GM18511 (cell line): ENCODE results near the gene LRMDA.
A peak's percentile ranks its signal among the peaks of the same experiment; 100 is the strongest.

Experiments used
- ATAC-seq: cut with Tn5 transposase; IDR thresholded peaks from one replicate; pipeline ENCODE4 v1.9.1; 2021; ENCODE audit warnings: mild to moderate bottlenecking, moderate library complexity; ENCODE audit not compliant: unreplicated experiment

Gene LRMDA

GRCh38 chr10:75401569-75402485 lies 29.6 kb upstream of the LRMDA start, which contains the start of gene ZNF503:
Gene ZNF503, minus strand, starts transcription at chr10:75401764. Its CDS starts 345 bp downstream, at chr10:75401419.
- peak; percentile 67 for ATAC-seq

GRCh38 chr10:75402486-75403143 lies 28.8 kb upstream of the LRMDA start:
- ATAC-seq, result peak; percentile 12

- ATAC-seq, result no peak
Observed at GRCh38 chr10:75403144-75403938, 28.1 kb upstream of the LRMDA start.

GRCh38 chr10:75403939-75404814 lies 27.2 kb upstream of the LRMDA start:
- ATAC-seq, result no peak

GRCh38 chr10:75404815-75405597 lies 26.4 kb upstream of the LRMDA start:
- ATAC-seq, result no peak

GRCh38 chr10:75405598-75406461 lies 25.6 kb upstream of the LRMDA start:
- ATAC-seq, result no peak

- ATAC-seq, result no peak
Observed at GRCh38 chr10:75406462-75407223, 24.8 kb upstream of the LRMDA start.

GRCh38 chr10:75407224-75407712 lies 24.2 kb upstream of the LRMDA start:
- no peak for ATAC-seq

- ATAC-seq, result no peak
Observed at GRCh38 chr10:75407713-75408508, 23.5 kb upstream of the LRMDA start.

GRCh38 chr10:75408509-75408875 lies 22.9 kb upstream of the LRMDA start:
- no peak for ATAC-seq

- ATAC-seq, result peak; percentile 65
Observed at GRCh38 chr10:75408911-75409885, 22.2 kb upstream of the LRMDA start.

- no peak for ATAC-seq
Observed at GRCh38 chr10:75410132-75411005, 21.1 kb upstream of the LRMDA start.

GRCh38 chr10:75414527-75414926 lies 16.9 kb upstream of the LRMDA start:
- ATAC-seq, result no peak

- no peak for ATAC-seq
Observed at GRCh38 chr10:75417522-75417927, 13.9 kb upstream of the LRMDA start.

GRCh38 chr10:75418293-75418692 lies 13.1 kb upstream of the LRMDA start:
- no peak for ATAC-seq
